GM12878 (cell line): ENCODE data around the gene GIMAP8.

Experiments used
- CTCF ChIP-seq, 3 experiments: IDR thresholded peaks in 2 of 3; conservative IDR thresholded peaks in 1 of 3; 2 replicates each; pipeline ENCODE4 v1.5.1; 2011; ENCODE audit warnings: low read depth in 3 of 3, low read length in 3 of 3, mild to moderate bottlenecking in 3 of 3, control low read depth in 2 of 3, moderate library complexity in 2 of 3, inconsistent platforms in 1 of 3, mixed read lengths in 1 of 3; ENCODE audit not compliant: control insufficient read depth in 2 of 3, insufficient read depth in 1 of 3; ENCODE audit errors: extremely low read depth in 1 of 3
- NBN ChIP-seq: fragments of 450-650 bp; IDR thresholded peaks from 2 replicates; pipeline ENCODE4 v1.6.1; 2016

- TF ChIP-seq NBN, result no peak
- no peak for TF ChIP-seq CTCF (IDR thresholded peaks at IDR 0.05 in 2 of 3, conservative IDR thresholded peaks at IDR 0.05 in 1 of 3; ENCODE audit: control insufficient read depth in 2 of 3, extremely low read depth in 1 of 3, insufficient read depth in 1 of 3, low read depth in 3 of 3, low read length in 3 of 3)
Observed at GRCh38 chr7:150511048-150511447, 60.6 kb downstream of the GIMAP8 start.
